HepG2 (cell line): ENCODE results near the gene ADGRG1. TPM values are rescaled to one million over a fixed set of nuclear protein-coding genes. Genes with fewer than 3 reads are reported as not detected.

ENCODE experiments used
- ATAC-seq: fragments of 200-7000 bp; cut with Tn5 transposase; 3 replicates; pipeline ENCODE4 v1.9.1; 2020; ENCODE audit warnings: mild to moderate bottlenecking, moderate library complexity
- BruUV-seq: library from RNA; stranded (reverse); fragments of 400-500 nt; replicated peaks from 2 replicates; lab custom pipeline; 2021; lab: Mats Ljungman, UMichigan
- CTCF ChIA-PET: fragments of 300-600 bp; formaldehyde crosslinking; extraction: SDS; loops from one replicate; lab custom pipeline; 2021; ENCODE audit warnings: low total read pairs, inconsistent platforms, low intra/inter-chr PET ratio; lab: Yijun Ruan, JAX
- POLR2A ChIA-PET: fragments of 350-600 bp; sonication (Branson Sonifier 250); formaldehyde crosslinking; loops from one replicate; lab custom pipeline; 2020; ENCODE audit warnings: antibody characterized with exemption, inconsistent platforms; lab: Yijun Ruan, JAX
- DNase-seq: peaks from one replicate; pipeline ENCODE4 v3.0.0-alpha.2; 2015; ENCODE audit warnings: low spot score
- FAIRE-seq: peaks from 3 replicates; lab custom pipeline; 2011; peaks lifted over from hg19 to GRCh38; lab: Jason Lieb, UNC
- H2AFZ ChIP-seq: one replicate; pipeline ENCODE4 v1.6.1; 2011; ENCODE audit warnings: low read length, inconsistent platforms
- H3K27ac ChIP-seq: fragments of 300-600 bp; 3 replicates; pipeline ENCODE4 v1.8.0; 2011; ENCODE audit warnings: mixed run types, mild to moderate bottlenecking, mixed read lengths, low read length, inconsistent platforms; ENCODE audit not compliant: insufficient read depth; ENCODE audit errors: extremely low read length
- H3K27me3 ChIP-seq, 2 experiments: fragments of 200-600 bp in 1 of 2; 2 replicates in 1 of 2; 3 replicates in 1 of 2; pipeline versions ENCODE4 v1.6.0 to v1.8.0; 2011; ENCODE audit warnings: low read length in 2 of 2, mild to moderate bottlenecking in 2 of 2, moderate library complexity in 2 of 2, inconsistent platforms in 1 of 2; ENCODE audit not compliant: insufficient read depth in 2 of 2, control insufficient read depth in 1 of 2
- H3K36me3 ChIP-seq, 2 experiments: fragments of 200-600 bp in 1 of 2; replicated peaks in 1 of 2; 2 replicates in 1 of 2; 3 replicates in 1 of 2; pipeline versions ENCODE4 v1.5.1 to v1.8.0; 2011; ENCODE audit warnings: low read length in 2 of 2, inconsistent platforms in 1 of 2; ENCODE audit not compliant: insufficient read depth in 2 of 2, control insufficient read depth in 1 of 2
- H3K4me1 ChIP-seq: 2 replicates; pipeline ENCODE4 v1.5.1; 2012; ENCODE audit warnings: low read length, inconsistent platforms; ENCODE audit not compliant: insufficient read depth
- H3K4me2 ChIP-seq: 2 replicates; pipeline ENCODE4 v1.6.0; 2011; ENCODE audit warnings: low read depth, low read length, inconsistent platforms
- H3K4me3 ChIP-seq, 3 experiments: fragments of 200-600 bp in 1 of 3; sonication (generic), shearing (Covaris generic) in 1 of 3; replicated peaks in 1 of 3; 2 replicates each; pipeline ENCODE4 v1.5.1; 2011 to 2016; ENCODE audit warnings: low read length in 3 of 3, inconsistent platforms in 2 of 3, low read depth in 2 of 3, mild to moderate bottlenecking in 2 of 3, control low read depth in 1 of 3, mixed read lengths in 1 of 3; ENCODE audit not compliant: insufficient read depth in 1 of 3
- H3K79me2 ChIP-seq: one replicate; pipeline ENCODE4 v1.6.1; 2011; ENCODE audit warnings: low read length, inconsistent platforms; ENCODE audit not compliant: insufficient read depth
- H3K9ac ChIP-seq: 2 replicates; pipeline ENCODE4 v1.6.0; 2011; ENCODE audit warnings: mild to moderate bottlenecking, low read depth, low read length, inconsistent platforms; ENCODE audit not compliant: insufficient read depth
- H3K9me3 ChIP-seq: 2 replicates; pipeline ENCODE4 v1.5.1; 2012; ENCODE audit warnings: mild to moderate bottlenecking, low read length
- H4K20me1 ChIP-seq: 2 replicates; pipeline ENCODE4 v1.6.0; 2011; ENCODE audit warnings: inconsistent platforms, mild to moderate bottlenecking, low read length, moderate library complexity; ENCODE audit not compliant: insufficient read depth
- ARHGAP35 ChIP-seq: sonication (generic); formaldehyde crosslinking; IDR thresholded peaks from 2 replicates; pipeline ENCODE4 v1.9.0; 2022; ENCODE audit warnings: mild to moderate bottlenecking, inconsistent platforms, moderate library complexity, missing genetic modification reagents, borderline replicate concordance
- CREB1 ChIP-seq, 2 experiments: fragments of 450-650 bp in 1 of 2; IDR thresholded peaks; 2 replicates each; pipeline ENCODE4 v1.6.1; 2016 to 2017; ENCODE audit warnings: control low read depth in 1 of 2, mild to moderate bottlenecking in 1 of 2, missing compliant biosample characterization in 1 of 2, missing genetic modification characterization in 1 of 2
- E2F2 ChIP-seq: sonication (generic); formaldehyde crosslinking; IDR thresholded peaks from 2 replicates; pipeline ENCODE4 v1.4.0; 2020; ENCODE audit warnings: missing genetic modification reagents, borderline replicate concordance
- MATR3 ChIP-seq: sonication (generic); formaldehyde crosslinking; IDR thresholded peaks from 2 replicates; pipeline ENCODE4 v1.4.0; 2020; ENCODE audit warnings: missing genetic modification reagents
- NFAT5 ChIP-seq: sonication (generic); formaldehyde crosslinking; IDR thresholded peaks from 2 replicates; pipeline ENCODE4 v1.4.0; 2020; ENCODE audit warnings: missing genetic modification reagents
- PBX2 ChIP-seq: IDR thresholded peaks from 2 replicates; pipeline ENCODE4 v1.6.1; 2016; ENCODE audit warnings: control low read depth
- PCBP2 ChIP-seq: fragments of 200-400 bp; formaldehyde crosslinking; optimal IDR thresholded peaks from 2 replicates; pipeline ENCODE3; 2018; ENCODE audit warnings: low read length, low read depth; ENCODE audit not compliant: poor library complexity, severe bottlenecking
- THAP7 ChIP-seq: sonication (generic); formaldehyde crosslinking; IDR thresholded peaks from 2 replicates; pipeline ENCODE4 v1.8.1; 2023; ENCODE audit warnings: mild to moderate bottlenecking, missing genetic modification reagents
- TMF1 ChIP-seq: sonication (generic); formaldehyde crosslinking; IDR thresholded peaks from 2 replicates; pipeline ENCODE4 v1.8.1; 2022; ENCODE audit warnings: low read depth, missing genetic modification reagents
- ZNF17 ChIP-seq: sonication (generic); formaldehyde crosslinking; IDR thresholded peaks from 2 replicates; pipeline ENCODE4 v1.5.0; 2020; ENCODE audit warnings: mild to moderate bottlenecking, missing genetic modification reagents
- ZNF552 ChIP-seq: sonication (generic); formaldehyde crosslinking; IDR thresholded peaks from 2 replicates; pipeline ENCODE4 v1.9.0; 2022; ENCODE audit warnings: missing genetic modification reagents, mild to moderate bottlenecking, borderline replicate concordance
- ZNF678 ChIP-seq: sonication (generic); formaldehyde crosslinking; IDR thresholded peaks from 2 replicates; pipeline ENCODE4 v1.4.0; 2020; ENCODE audit warnings: mild to moderate bottlenecking, missing genetic modification reagents
- ZNF710 ChIP-seq: sonication (generic); formaldehyde crosslinking; IDR thresholded peaks from 2 replicates; pipeline ENCODE4 v1.5.0; 2020; ENCODE audit warnings: mild to moderate bottlenecking, missing genetic modification reagents, borderline replicate concordance
- WGBS: methylation state at CpG from one replicate; pipeline ENCODE4 v1.1.6; 2017; ENCODE audit warnings: low lambda C conversion rate; 5-methylcytosine and 5-hydroxymethylcytosine counted together
- in situ Hi-C: cut with HindIII; loops from 2 replicates; pipeline ENCODE4 v1.10.0; 2017; ENCODE audit warnings: low pct_unique_long_range_greater_than_20kb; ENCODE audit not compliant: extremely low pct_ligation_motif_present
- intact Hi-C: fragments of 100-400 bp; cut with micrococcal nuclease; formaldehyde crosslinking; loops from one replicate; pipeline ENCODE4 v1.10.0; 2022; ENCODE audit not compliant: unreplicated experiment
- polyA plus RNA-seq, 8 experiments: library from polyadenylated mRNA; depleted of rRNA in 3 of 8; stranded (reverse) in 7 of 8; unstranded in 1 of 8; fragments of >200 nt; fragmentation: Illumina TruSeq in 4 of 8; extraction: Trizol in 4 of 8; gene quantifications; 2 replicates each; pipeline versions ENCODE4 v1.2.1 to v1.2.3, GENCODE V29; 2011 to 2016; ENCODE audit warnings: low read depth in 4 of 8, missing spikeins in 1 of 8, mixed read lengths in 1 of 8; ENCODE audit not compliant: insufficient read depth in 1 of 8
- total RNA-seq, 5 experiments: library from RNA; depleted of rRNA; stranded (reverse); fragments of >200 nt; fragmentation: Illumina TruSeq; extraction: Trizol; gene quantifications; 2 replicates each; pipeline ENCODE4 v1.2.3, GENCODE V29; 2016; ENCODE audit warnings: low read depth in 1 of 5

Gene ADGRG1
- total and polyA plus RNA-seq, 2 of the 13 experiments (the other 11 are each of a cell fraction or from before 2014, with no cell fraction given): 2.7 to 5.9 TPM

GRCh38 chr16:57707331-57707730, 78.9 kb downstream of the ADGRG1 start:
- intact Hi-C loops (no loop called here), in situ Hi-C loops (no loop called here)
- no peak for ATAC-seq
- Histone ChIP-seq H3K9me3 (no peaks in the 10 kb centered on the region), H3K4me3 (no peak overlapping the region), H3K79me2 (no peaks in the 10 kb centered on the region), H2AFZ (no peak overlapping the region), H3K4me1 (peaks cover 65% of the 10 kb centered on the region), H3K27me3 (no peaks in the 10 kb centered on the region), H3K36me3 (no peaks in the 10 kb centered on the region), H3K9ac (no peak overlapping the region), H4K20me1 (no peaks in the 10 kb centered on the region), H3K27ac (no peak overlapping the region), H3K4me2 (no peak overlapping the region)
- no TSS peak for BruUV-seq
- CTCF ChIA-PET: no interaction called here
- 86% methylated on average over 11 of the region's 11 CpGs for WGBS
- POLR2A ChIA-PET: no interaction called here
- no peak for DNase-seq
- no peak for FAIRE-seq
- TF ChIP-seq ZNF678 (CRISPR knock-in tag) (no peak), TMF1 (CRISPR knock-in tag) (no peak), MATR3 (CRISPR knock-in tag) (no peak), E2F2 (CRISPR knock-in tag) (no peak), THAP7 (CRISPR knock-in tag) (no peak), ZNF710 (CRISPR knock-in tag) (no peak), PCBP2 (no peak), ZNF17 (CRISPR knock-in tag) (no peak), PBX2 (no peak), ZNF552 (CRISPR knock-in tag) (no peak), CREB1 (IDR thresholded peaks at IDR 0.05) (no peak), CREB1 (CRISPR knock-in tag; IDR thresholded peaks at IDR 0.05) (no peak), NFAT5 (CRISPR knock-in tag) (no peak), ARHGAP35 (CRISPR knock-in tag) (no peak)
